Duodenal mucosa (tissue), 2 donors: ENCODE measurements around the gene MRGPRF.

ENCODE experiments used
- H3K27ac ChIP-seq: one replicate; pipeline ENCODE4 v1.7.0; 2013; ENCODE audit warnings: low read depth, low read length
- H3K27me3 ChIP-seq, 2 donors: one replicate each; pipeline ENCODE4 v1.7.0; 2013; ENCODE audit warnings: low read length in 2 of 2, control low read depth in 1 of 2; ENCODE audit not compliant: insufficient read depth in 2 of 2, control insufficient read depth in 1 of 2
- H3K36me3 ChIP-seq, 2 donors: one replicate each; pipeline ENCODE4 v1.7.0; 2013; ENCODE audit warnings: low read length in 2 of 2, control low read depth in 1 of 2; ENCODE audit not compliant: insufficient read depth in 2 of 2, control insufficient read depth in 1 of 2
- H3K4me1 ChIP-seq, 2 donors: one replicate each; pipeline ENCODE4 v1.7.0; 2013; ENCODE audit warnings: low read length in 2 of 2, control low read depth in 1 of 2; ENCODE audit not compliant: insufficient read depth in 2 of 2, control insufficient read depth in 1 of 2
- H3K4me3 ChIP-seq, 2 donors: one replicate each; pipeline ENCODE4 v1.7.0; 2013; ENCODE audit warnings: low read length in 2 of 2, low read depth in 1 of 2
- H3K9ac ChIP-seq, 2 donors: one replicate each; pipeline ENCODE4 v1.7.0; 2013; ENCODE audit warnings: low read length in 2 of 2, low read depth in 1 of 2
- H3K9me3 ChIP-seq, 2 donors: one replicate each; pipeline ENCODE4 v1.7.0; 2013; ENCODE audit warnings: low read length in 2 of 2, control low read depth in 1 of 2; ENCODE audit not compliant: control insufficient read depth in 1 of 2

MRGPRF gene

GRCh38 chr11:68987211-68987610 lies 25.8 kb downstream of the MRGPRF start:
- Histone ChIP-seq H3K36me3 (no peaks in the 10 kb centered on the region), H3K4me3 (no peak overlapping the region)

GRCh38 chr11:68983801-68984200 lies 29.2 kb downstream of the MRGPRF start:
- no peaks in the 10 kb centered on the region for H3K4me1 ChIP-seq
- H3K9me3 ChIP-seq: no peaks in the 10 kb centered on the region
- H3K27me3 ChIP-seq: peaks cover 0 to 3% of the 10 kb centered on the region in 2 donors
- H3K4me3 ChIP-seq: no peak overlapping the region
- no peaks in the 10 kb centered on the region for H3K36me3 ChIP-seq
- no peak overlapping the region for H3K27ac ChIP-seq
- H3K9ac ChIP-seq: no peak overlapping the region

More at GRCh38 chr11:68987211-68987610, 25.8 kb downstream of the MRGPRF start:
- Histone ChIP-seq H3K4me1 (no peaks in the 10 kb centered on the region), H3K27ac (no peak overlapping the region), H3K9me3 (no peaks in the 10 kb centered on the region), H3K9ac (no peak overlapping the region), H3K27me3 (peaks cover 3 to 12% of the 10 kb centered on the region in 2 donors)

DNA sequence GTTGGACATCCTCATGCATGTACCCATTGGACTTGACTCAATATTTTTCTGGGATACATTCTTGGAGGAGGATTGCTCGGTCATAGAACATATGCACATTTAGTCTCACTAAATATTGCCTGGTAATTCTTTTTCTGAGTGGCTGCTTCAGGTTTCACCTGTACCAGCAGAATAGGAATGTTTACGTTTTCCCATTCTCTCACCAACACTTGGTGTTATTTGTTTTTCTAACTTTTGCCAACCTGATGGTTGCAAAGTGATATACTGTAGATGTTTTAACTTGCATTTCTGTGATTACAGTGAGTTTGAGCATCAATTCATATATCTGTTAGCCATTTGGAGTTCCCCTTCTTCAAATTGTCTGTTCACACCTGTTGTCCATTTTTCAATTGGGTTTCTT lies 30.9 kb downstream of the MRGPRF start:
- H3K4me3 ChIP-seq: no peak overlapping the region
- H3K9me3 ChIP-seq: no peaks in the 10 kb centered on the region
- no peak overlapping the region for H3K27ac ChIP-seq
- no peaks in the 10 kb centered on the region for H3K36me3 ChIP-seq
- H3K4me1 ChIP-seq: no peaks in the 10 kb centered on the region
- H3K9ac ChIP-seq: no peak overlapping the region
- peaks cover 0 to 3% of the 10 kb centered on the region in 2 donors for H3K27me3 ChIP-seq

GRCh38 chr11:68980776-68981065 lies 32.3 kb downstream of the MRGPRF start, which contains the start of gene MRGPRD:
TSS of gene MRGPRD (minus strand) at chr11:68980986. CDS start at chr11:68980986, 0 bp downstream.
- H3K27me3 ChIP-seq: peaks cover 0 to 3% of the 10 kb centered on the region in 2 donors
- no peak within 1 kb of the TSS for H3K9ac ChIP-seq
- H3K4me1 ChIP-seq: no peaks in the 10 kb centered on the region
- no peak within 1 kb of the TSS for H3K4me3 ChIP-seq
- no peak within 1 kb of the TSS for H3K27ac ChIP-seq
- no peaks in the 10 kb centered on the region for H3K36me3 ChIP-seq
- no peaks in the 10 kb centered on the region for H3K9me3 ChIP-seq

- Histone ChIP-seq H3K9me3 (no peaks in the 10 kb centered on the region), H3K27me3 (peaks cover 0 to 3% of the 10 kb centered on the region in 2 donors), H3K36me3 (no peaks in the 10 kb centered on the region), H3K4me3 (no peak overlapping the region), H3K9ac (no peak overlapping the region), H3K4me1 (no peaks in the 10 kb centered on the region), H3K27ac (no peak overlapping the region)
Observed at GRCh38 chr11:68979931-68980775, 32.9 kb downstream of the MRGPRF start.

DNA sequence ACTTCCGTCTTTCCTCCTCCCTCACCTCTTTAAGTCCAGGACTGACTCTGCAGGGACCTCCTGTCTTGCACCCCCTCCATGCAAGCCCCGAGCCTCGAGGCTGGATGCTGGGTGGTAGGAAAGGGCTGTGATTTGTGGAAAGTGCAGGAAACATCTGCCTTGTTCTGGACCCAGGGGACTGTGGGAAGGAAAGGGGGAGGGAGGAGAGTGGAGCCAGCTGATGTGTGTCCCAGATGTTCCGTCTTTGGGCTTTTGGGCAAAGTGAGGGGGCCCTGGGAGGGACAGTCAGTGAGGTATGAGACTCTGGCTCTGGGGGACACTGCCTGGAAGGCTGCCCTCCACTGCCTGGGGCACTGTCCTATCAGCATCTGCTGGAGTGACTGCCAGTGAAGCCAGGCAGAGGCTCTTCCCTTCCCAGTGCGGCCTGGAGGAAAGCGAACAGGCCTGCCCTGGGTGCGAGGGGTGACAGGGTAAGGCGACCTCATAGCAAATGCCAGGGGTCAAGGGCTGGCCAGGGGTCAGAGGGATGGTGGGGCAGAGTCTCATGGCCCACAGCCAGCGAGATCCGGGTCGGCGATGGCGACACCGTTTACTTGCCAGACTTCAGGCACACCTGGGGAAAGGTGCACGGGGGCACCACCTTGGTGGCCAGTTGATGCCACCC lies 34.0 kb downstream of the MRGPRF start:
- H3K4me1 ChIP-seq: no peaks in the 10 kb centered on the region
- H3K9me3 ChIP-seq: no peaks in the 10 kb centered on the region
- no peaks in the 10 kb centered on the region for H3K36me3 ChIP-seq
- H3K4me3 ChIP-seq: no peak overlapping the region
- H3K27ac ChIP-seq: no peak overlapping the region
- peaks cover 0 to 3% of the 10 kb centered on the region in 2 donors for H3K27me3 ChIP-seq
- no peak overlapping the region for H3K9ac ChIP-seq

DNA sequence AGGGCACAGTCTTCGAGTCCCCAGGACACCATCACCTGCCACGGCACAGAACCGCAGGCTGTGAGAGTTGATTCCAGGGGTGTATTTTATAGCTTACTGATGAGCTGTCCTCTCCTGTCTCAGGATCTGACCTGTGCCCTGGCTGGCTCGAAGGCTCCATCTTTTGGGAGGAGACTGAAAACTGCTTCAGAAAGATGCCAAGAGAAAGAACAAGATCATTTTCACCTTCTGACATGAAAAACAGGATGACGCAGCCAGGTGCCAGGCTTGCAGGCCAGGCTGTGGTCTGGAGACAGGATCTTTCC lies 34.5 kb downstream of the MRGPRF start:
- H3K27me3 ChIP-seq: peaks cover 0 to 3% of the 10 kb centered on the region in 2 donors
- H3K36me3 ChIP-seq: no peaks in the 10 kb centered on the region
- H3K4me3 ChIP-seq: no peak overlapping the region
- no peaks in the 10 kb centered on the region for H3K9me3 ChIP-seq
- H3K9ac ChIP-seq: no peak overlapping the region
- no peaks in the 10 kb centered on the region for H3K4me1 ChIP-seq
- H3K27ac ChIP-seq: no peak overlapping the region

DNA sequence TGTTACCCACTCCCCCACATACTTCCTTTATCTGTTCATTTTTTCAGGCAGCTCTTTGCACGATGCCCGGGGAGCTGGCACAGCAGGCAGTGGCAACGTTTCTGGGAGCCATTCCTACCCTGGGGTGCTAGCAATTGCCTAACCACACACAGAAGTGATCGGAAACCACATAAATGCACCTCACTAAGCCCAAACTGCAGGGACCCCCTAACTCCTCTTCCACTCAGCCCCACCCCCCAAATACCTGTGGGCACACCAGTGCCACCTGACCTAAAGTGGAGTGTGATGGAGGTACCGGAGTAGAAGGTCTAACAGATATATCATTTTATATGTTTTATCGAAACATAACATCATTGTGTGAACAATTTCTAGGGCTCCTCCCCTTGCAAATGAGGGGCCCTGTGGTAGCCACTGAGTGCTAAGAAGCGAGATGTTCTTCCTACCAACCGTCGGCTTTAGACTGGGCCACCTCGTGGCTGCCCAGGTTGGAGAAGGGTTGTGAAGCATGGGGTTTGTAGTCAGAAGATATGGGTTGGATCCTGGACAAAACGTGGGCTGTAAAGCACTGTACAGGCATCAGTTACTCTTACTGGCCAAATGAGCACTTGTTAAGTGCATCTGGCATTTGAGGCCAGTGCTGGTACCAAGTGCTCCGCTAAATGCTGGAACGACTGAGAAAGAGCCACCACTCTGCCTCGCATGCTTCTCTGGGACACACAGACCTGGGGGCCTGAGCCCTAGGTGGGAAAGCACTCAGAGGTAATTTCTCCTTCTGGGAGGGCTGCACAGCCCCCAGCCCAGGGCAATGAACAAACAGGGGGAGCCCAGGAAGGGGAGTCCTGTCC lies 35.0 kb downstream of the MRGPRF start:
- no peak overlapping the region for H3K27ac ChIP-seq

DNA sequence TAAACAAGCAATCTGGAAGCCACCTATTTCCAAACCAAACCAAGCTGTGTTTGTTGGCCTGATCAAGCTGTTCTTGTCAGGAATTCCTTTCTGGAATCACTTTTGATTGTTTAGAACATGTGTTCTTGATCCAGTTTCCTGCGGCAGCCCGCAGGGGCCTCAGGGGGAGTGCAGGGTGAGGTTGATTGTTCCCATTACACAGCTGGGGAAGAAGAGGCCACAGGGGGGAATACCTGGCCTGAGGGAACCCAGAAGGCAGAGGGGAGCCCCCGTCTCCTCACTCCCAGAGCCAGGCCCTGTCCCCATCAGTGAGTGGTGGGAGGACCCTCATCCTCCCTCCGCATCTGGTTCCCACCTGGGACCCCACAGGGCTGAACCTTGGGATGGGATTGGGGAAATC lies 36.5 kb downstream of the MRGPRF start:
- Histone ChIP-seq H3K9me3 (no peaks in the 10 kb centered on the region), H3K36me3 (no peaks in the 10 kb centered on the region), H3K4me1 (no peaks in the 10 kb centered on the region), H3K9ac (no peak overlapping the region), H3K27me3 (peaks cover 0 to 3% of the 10 kb centered on the region in 2 donors), H3K27ac (no peak overlapping the region), H3K4me3 (no peak overlapping the region)

More for the DNA sequence above, 35.0 kb downstream of the MRGPRF start:
- H3K4me1 ChIP-seq: no peaks in the 10 kb centered on the region
- H3K36me3 ChIP-seq: no peaks in the 10 kb centered on the region
- H3K4me3 ChIP-seq: no peak overlapping the region
- H3K9ac ChIP-seq: no peak overlapping the region
- no peaks in the 10 kb centered on the region for H3K9me3 ChIP-seq
- H3K27me3 ChIP-seq: peaks cover 0 to 3% of the 10 kb centered on the region in 2 donors

DNA sequence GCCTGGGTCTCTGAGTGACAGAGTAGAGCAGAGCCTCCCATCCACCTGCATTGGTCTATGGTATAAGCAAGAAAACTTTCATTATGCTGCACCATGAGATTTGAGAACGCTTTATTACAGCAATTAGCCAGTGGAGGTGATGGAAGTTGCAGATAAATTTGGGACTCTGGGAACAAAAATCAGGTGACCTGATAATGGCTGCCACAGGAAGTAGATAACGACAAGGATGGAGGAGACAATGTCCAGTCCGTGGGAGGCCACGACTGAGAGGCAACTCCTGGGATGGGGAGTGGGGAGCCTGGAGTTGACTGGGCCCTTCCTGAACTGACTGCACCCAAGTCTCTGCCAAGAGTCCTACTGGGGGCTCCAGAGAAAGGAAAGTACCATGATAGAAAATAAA lies 37.0 kb downstream of the MRGPRF start:
- Histone ChIP-seq H3K36me3 (no peaks in the 10 kb centered on the region), H3K9ac (no peak overlapping the region), H3K4me1 (no peaks in the 10 kb centered on the region), H3K9me3 (no peaks in the 10 kb centered on the region), H3K27me3 (peaks cover 0 to 3% of the 10 kb centered on the region in 2 donors), H3K4me3 (no peak overlapping the region), H3K27ac (no peak overlapping the region)
